Calu3 (cell line): ENCODE results near the gene ADAD2. TPM values are rescaled to one million over a fixed set of nuclear protein-coding genes. Genes with fewer than 3 reads are reported as not detected.

Experiments
- BruUV-seq: library from RNA; stranded (reverse); fragments of 400-500 nt; replicated peaks from 2 replicates; lab custom pipeline; 2021; lab: Mats Ljungman, UMichigan
- CTCF ChIA-PET: fragments of 300-600 bp; sonication (Branson Sonifier 250); formaldehyde crosslinking; loops from one replicate; lab custom pipeline; 2022; ENCODE audit warnings: antibody characterized with exemption; lab: Charles Lee
- DNase-seq: peaks from one replicate; pipeline ENCODE4 v3.0.0; 2022
- H3K27ac Mint-ChIP-seq: one replicate; pipeline ENCODE4 v1.8.0; 2022; ENCODE audit warnings: mixed read lengths; ENCODE audit not compliant: unreplicated experiment
- H3K27me3 Mint-ChIP-seq: one replicate; pipeline ENCODE4 v1.8.0; 2022; ENCODE audit warnings: mixed read lengths; ENCODE audit not compliant: unreplicated experiment
- H3K36me3 Mint-ChIP-seq: one replicate; pipeline ENCODE4 v1.8.0; 2022; ENCODE audit warnings: mild to moderate bottlenecking, moderate library complexity, mixed read lengths; ENCODE audit not compliant: insufficient read depth, unreplicated experiment
- H3K4me1 Mint-ChIP-seq: one replicate; pipeline ENCODE4 v1.8.0; 2022; ENCODE audit warnings: mild to moderate bottlenecking, low read depth, mixed read lengths; ENCODE audit not compliant: unreplicated experiment
- H3K4me3 Mint-ChIP-seq: one replicate; pipeline ENCODE4 v1.8.0; 2022; ENCODE audit warnings: mild to moderate bottlenecking, low read depth, moderate library complexity, mixed read lengths; ENCODE audit not compliant: unreplicated experiment
- H3K9me3 Mint-ChIP-seq: one replicate; pipeline ENCODE4 v1.8.0; 2022; ENCODE audit warnings: low read depth, mixed read lengths; ENCODE audit not compliant: unreplicated experiment
- CTCF ChIP-seq: fragments of 200-600 bp; IDR thresholded peaks from one replicate; pipeline ENCODE4 v1.8.0; 2022; ENCODE audit warnings: antibody characterized with exemption; ENCODE audit not compliant: unreplicated experiment
- intact Hi-C: fragments of 100-400 bp; cut with micrococcal nuclease; formaldehyde crosslinking; loops from one replicate; pipeline ENCODE4 v1.10.0; 2022; ENCODE audit not compliant: unreplicated experiment
- total RNA-seq: library from RNA; stranded (reverse); gene quantifications from 2 replicates; pipeline ENCODE4 v1.2.3, GENCODE V29; 2022

Gene ADAD2
- total RNA-seq, 1 experiment from 2014 or later: not detected

GRCh38 chr16:84177741-84178073 lies 13.2 kb upstream of the ADAD2 start:
- H3K27me3 Mint-ChIP-seq: no peaks in the 10 kb centered on the region
- H3K9me3 Mint-ChIP-seq: no peaks in the 10 kb centered on the region
- no TSS peak for BruUV-seq
- no peak overlapping the region for H3K27ac Mint-ChIP-seq
- CTCF ChIA-PET: interaction anchor here (0.9 to 1.6 kb wide), 3 partner anchors 9 to 61 kb away, joined by 3 to 6 read pairs (median 3); partner anchors contain the start of genes MBTPS1 and TAF1C
- no peak for TF ChIP-seq CTCF
- H3K4me3 Mint-ChIP-seq: no peak overlapping the region
- H3K36me3 Mint-ChIP-seq: peaks cover 33% of the 10 kb centered on the region
- intact Hi-C loops: loop anchor here (10.0 kb wide), 1 partner anchor 223 kb away; the partner anchor contains the start of gene OSGIN1
- H3K4me1 Mint-ChIP-seq: peaks cover 9% of the 10 kb centered on the region
- no peak for DNase-seq

- DNase-seq: no peak
- CTCF ChIA-PET: interaction anchor here (0.7 to 1.6 kb wide), 3 partner anchors 9 to 112 kb away, joined by 3 to 6 read pairs (median 4); partner anchors contain the start of gene TAF1C
- Mint-ChIP-seq H3K9me3 (no peaks in the 10 kb centered on the region), H3K4me3 (no peak overlapping the region), H3K27ac (no peak overlapping the region), H3K4me1 (peaks cover 9% of the 10 kb centered on the region), H3K27me3 (no peaks in the 10 kb centered on the region), H3K36me3 (peaks cover 33% of the 10 kb centered on the region)
- no TSS peak for BruUV-seq
- intact Hi-C loops: loop anchor here (10.0 kb wide), 1 partner anchor 223 kb away; the partner anchor contains the start of gene OSGIN1
- no peak for TF ChIP-seq CTCF
These were observed 12.7 kb upstream of the ADAD2 start for GRCh38 chr16:84178146-84178765.

- H3K4me3 Mint-ChIP-seq: no peak overlapping the region
- no peak overlapping the region for H3K27ac Mint-ChIP-seq
- no TSS peak for BruUV-seq
- CTCF ChIA-PET: interaction anchor here (0.7 kb wide), 1 partner anchor 113 kb away, joined by 4 read pairs; no protein-coding TSS in a partner anchor
- no peaks in the 10 kb centered on the region for H3K9me3 Mint-ChIP-seq
- no peak for DNase-seq
- TF ChIP-seq CTCF: no peak
- no peaks in the 10 kb centered on the region for H3K27me3 Mint-ChIP-seq
- intact Hi-C loops: loop anchor here (10.0 kb wide), 1 partner anchor 224 kb away; the partner anchor contains the start of gene OSGIN1
- H3K4me1 Mint-ChIP-seq: peaks cover 9% of the 10 kb centered on the region
- H3K36me3 Mint-ChIP-seq: peaks cover 33% of the 10 kb centered on the region
These were observed 11.9 kb upstream of the ADAD2 start for GRCh38 chr16:84178892-84179611.

- Mint-ChIP-seq H3K36me3 (peaks cover 37% of the 10 kb centered on the region), H3K27me3 (no peaks in the 10 kb centered on the region), H3K27ac (no peak overlapping the region), H3K4me3 (no peak overlapping the region), H3K4me1 (peaks cover 11% of the 10 kb centered on the region), H3K9me3 (no peaks in the 10 kb centered on the region)
- no peak for TF ChIP-seq CTCF
- BruUV-seq: no TSS peak
- CTCF ChIA-PET: no interaction called here
- no peak for DNase-seq
- intact Hi-C loops: loop anchor here (10.0 kb wide), 1 partner anchor 225 kb away; the partner anchor contains the start of gene OSGIN1
These were observed 11.2 kb upstream of the ADAD2 start for GRCh38 chr16:84179612-84180320.
